Activated CD4-positive, alpha-beta T cell treated with anti-CD3 and anti-CD28 coated beads for 36 hours (primary cell): ENCODE measurements around the gene RENBP. TPM values are rescaled to one million over a fixed set of nuclear protein-coding genes. Genes with fewer than 3 reads are reported as not detected.

Source experiments
- ATAC-seq: fragments of 200-7000 bp; cut with Tn5 transposase; one replicate; pipeline ENCODE4 v1.10.0; 2021; ENCODE audit warnings: mild to moderate bottlenecking, moderate library complexity
- CTCF ChIA-PET: fragments of 350-600 bp; sonication (Branson Sonifier 250); formaldehyde crosslinking; loops from one replicate; lab custom pipeline; 2021; ENCODE audit warnings: antibody characterized with exemption; lab: Charles Lee
- POLR2A ChIA-PET: fragments of 350-600 bp; sonication (Branson Sonifier 250); formaldehyde crosslinking; loops from one replicate; lab custom pipeline; 2021; ENCODE audit warnings: antibody characterized with exemption, inconsistent platforms; lab: Charles Lee
- DNase-seq: peaks from one replicate; pipeline ENCODE4 v3.0.0-alpha.2; 2020
- H3K27ac Mint-ChIP-seq: one replicate; pipeline ENCODE4 v1.8.0; 2021; ENCODE audit warnings: mixed read lengths
- H3K27me3 Mint-ChIP-seq: one replicate; pipeline ENCODE4 v1.8.0; 2021; ENCODE audit warnings: mixed read lengths
- H3K36me3 Mint-ChIP-seq: one replicate; pipeline ENCODE4 v1.8.0; 2021; ENCODE audit warnings: low read depth, mixed read lengths
- H3K4me1 Mint-ChIP-seq: one replicate; pipeline ENCODE4 v1.8.0; 2021; ENCODE audit warnings: mixed read lengths
- H3K4me3 Mint-ChIP-seq: one replicate; pipeline ENCODE4 v1.8.0; 2021; ENCODE audit warnings: mild to moderate bottlenecking, moderate library complexity, mixed read lengths
- H3K9me3 Mint-ChIP-seq: one replicate; pipeline ENCODE4 v1.8.0; 2021; ENCODE audit warnings: low read depth, mixed read lengths
- intact Hi-C, 2 experiments: fragments of 100-400 bp; cut with DNase I in 1 of 2; cut with micrococcal nuclease in 1 of 2; formaldehyde crosslinking; loops; one replicate each; pipeline versions ENCODE4 v1.14.2 to v1.15.1; 2022 to 2024; cut with DNase I, micrococcal nuclease
- total RNA-seq, 2 experiments: library from RNA; stranded (reverse); gene quantifications; one replicate each; pipeline ENCODE4 v1.2.3, GENCODE V29; 2021

RENBP gene
- total RNA-seq, 2 experiments from 2014 or later, result 6.0 to 8.1 TPM

DNA sequence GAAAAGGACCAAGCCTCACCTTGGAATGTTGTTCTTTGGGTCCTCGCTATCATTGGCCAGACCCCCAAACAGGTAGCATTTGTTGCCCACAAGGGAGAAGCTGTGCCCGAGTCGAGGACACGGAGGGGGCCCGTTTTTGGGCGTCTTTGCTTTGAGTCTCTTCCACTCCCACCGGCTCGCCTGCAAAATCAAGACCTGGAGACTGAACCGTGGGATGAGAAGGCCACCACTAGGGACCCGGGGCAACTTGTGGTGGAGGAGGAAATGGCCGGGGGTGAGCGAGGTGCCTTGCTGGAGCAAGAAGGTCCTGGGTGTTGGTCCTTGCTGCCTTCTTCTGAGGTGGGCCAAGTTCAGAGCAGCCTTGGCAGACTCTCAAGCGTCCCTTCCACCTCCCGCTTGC, 19.7 kb upstream of the RENBP start:
- POLR2A ChIA-PET, result no interaction called here
- Mint-ChIP-seq H3K4me1 (peaks cover 34% of the 10 kb centered on the region), H3K4me3 (no peak overlapping the region), H3K9me3 (no peaks in the 10 kb centered on the region), H3K27ac (no peak overlapping the region), H3K36me3 (peaks cover 32% of the 10 kb centered on the region), H3K27me3 (no peaks in the 10 kb centered on the region)
- intact Hi-C loops, result no loop called here
- DNase-seq, result no peak
- ATAC-seq, result no peak
- CTCF ChIA-PET, result no interaction called here

DNA sequence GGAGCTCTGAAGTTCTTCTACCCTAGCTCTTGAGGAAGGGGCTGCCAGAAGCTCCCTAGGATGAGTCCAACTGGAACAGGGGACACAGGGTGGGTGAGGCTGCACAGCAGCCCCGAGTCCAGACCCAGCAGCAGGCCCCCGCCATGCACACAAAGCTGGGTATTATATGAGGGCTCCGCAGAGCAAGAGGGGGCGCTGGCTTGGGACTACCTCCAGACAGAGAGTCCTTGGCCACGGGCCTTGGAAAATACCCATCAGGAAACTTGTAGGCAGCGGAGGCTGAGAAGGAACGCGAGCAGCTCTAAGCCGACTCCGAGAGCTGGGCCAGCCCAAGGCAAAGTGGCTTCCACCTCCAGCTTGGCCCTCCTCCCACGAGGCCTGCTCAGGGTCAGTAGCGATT, 19.1 kb upstream of the RENBP start:
- peaks cover 29% of the 10 kb centered on the region for H3K36me3 Mint-ChIP-seq
- no peaks in the 10 kb centered on the region for H3K27me3 Mint-ChIP-seq
- no peak for ATAC-seq
- ChIA-PET POLR2A (no interaction called here), CTCF (interaction anchor here (1.0 kb wide), 1 partner anchor 11 kb away, joined by 5 read pairs; no protein-coding TSS in a partner anchor)
- H3K4me1 Mint-ChIP-seq, result peaks cover 34% of the 10 kb centered on the region
- intact Hi-C loops, result no loop called here
- no peak for DNase-seq
- no peak overlapping the region for H3K4me3 Mint-ChIP-seq
- no peaks in the 10 kb centered on the region for H3K9me3 Mint-ChIP-seq
- H3K27ac Mint-ChIP-seq, result no peak overlapping the region

DNA sequence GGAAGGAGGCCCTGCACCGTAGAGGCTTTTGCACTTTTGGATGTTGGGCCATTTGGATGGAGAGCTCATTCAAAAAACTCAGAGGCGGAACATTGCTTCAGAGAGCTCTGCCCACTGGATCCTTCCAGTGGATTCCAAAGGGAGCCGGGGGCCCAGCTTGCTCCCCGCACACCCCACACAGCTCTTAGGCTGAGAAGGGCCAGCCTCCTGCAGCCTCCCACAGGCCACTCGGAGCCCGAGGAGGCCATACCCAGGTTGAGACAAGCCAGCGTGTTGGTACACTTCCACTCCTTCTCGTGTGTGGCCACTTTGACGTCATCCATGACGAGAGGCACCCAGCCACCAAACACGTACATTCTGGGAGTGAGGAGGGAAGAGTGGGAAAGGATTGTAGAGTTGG, 16.8 kb upstream of the RENBP start:
- no peak for ATAC-seq
- Mint-ChIP-seq H3K27me3 (no peaks in the 10 kb centered on the region), H3K4me3 (no peak overlapping the region), H3K9me3 (no peaks in the 10 kb centered on the region), H3K27ac (no peak overlapping the region), H3K36me3 (peaks cover 22% of the 10 kb centered on the region), H3K4me1 (peaks cover 15% of the 10 kb centered on the region)
- intact Hi-C loops, result no loop called here
- DNase-seq, result no peak
- CTCF ChIA-PET, result interaction anchor here (0.6 to 1.4 kb wide), 3 partner anchors 14 to 53 kb away, joined by 3 to 6 read pairs (median 4); no protein-coding TSS in a partner anchor
- POLR2A ChIA-PET, result no interaction called here

DNA sequence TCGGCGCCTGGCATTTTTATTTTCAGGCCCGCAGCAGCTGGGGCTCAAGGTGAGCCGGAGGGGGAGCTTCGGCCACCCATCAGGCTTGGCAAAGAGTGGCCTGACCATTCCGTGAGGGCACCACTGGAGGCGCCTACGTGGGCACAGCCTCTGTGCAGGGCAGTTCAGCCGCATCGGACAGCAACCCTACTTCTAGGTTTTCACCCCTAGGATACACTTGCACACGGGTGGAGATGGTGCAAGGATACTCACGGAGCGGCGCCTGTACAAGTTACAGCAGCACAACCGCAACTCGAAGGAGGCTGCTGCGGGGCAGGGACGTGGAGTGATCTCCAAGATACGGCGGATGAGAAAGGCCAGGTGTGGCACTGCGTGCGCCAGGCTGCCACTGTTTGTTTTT, 16.3 kb upstream of the RENBP start:
- no peak overlapping the region for H3K27ac Mint-ChIP-seq
- H3K4me1 Mint-ChIP-seq, result peaks cover 10% of the 10 kb centered on the region
- POLR2A ChIA-PET, result no interaction called here

DNA sequence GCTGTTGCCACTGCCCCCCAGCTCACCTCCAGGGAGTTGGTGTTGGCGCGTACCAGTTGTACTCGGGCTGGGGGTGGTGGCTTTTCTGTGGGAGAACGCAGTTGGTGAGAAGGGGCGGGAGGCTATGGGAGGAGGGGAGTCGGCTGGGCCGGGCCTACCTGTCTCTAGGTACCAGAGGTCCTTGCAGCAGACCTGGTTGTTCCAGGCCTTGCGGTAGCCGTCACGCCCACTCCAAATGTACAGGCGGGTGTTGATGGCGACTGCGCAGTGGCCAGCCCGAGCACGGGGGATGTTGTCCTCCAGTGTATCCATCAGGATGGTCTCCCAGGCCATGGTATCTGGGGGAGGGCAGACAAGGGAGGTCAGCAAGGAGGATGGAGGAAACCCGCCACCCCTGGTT, 15.6 kb upstream of the RENBP start:
- Mint-ChIP-seq H3K4me3 (no peak overlapping the region), H3K9me3 (no peaks in the 10 kb centered on the region), H3K27me3 (no peaks in the 10 kb centered on the region), H3K4me1 (peaks cover 4% of the 10 kb centered on the region), H3K36me3 (peaks cover 24% of the 10 kb centered on the region), H3K27ac (no peak overlapping the region)
- no peak for ATAC-seq
- no peak for DNase-seq
- ChIA-PET POLR2A (no interaction called here), CTCF (no interaction called here)
- intact Hi-C loops, result no loop called here

More for the DNA sequence above, 16.3 kb upstream of the RENBP start:
- Mint-ChIP-seq H3K36me3 (peaks cover 23% of the 10 kb centered on the region), H3K27me3 (no peaks in the 10 kb centered on the region), H3K9me3 (no peaks in the 10 kb centered on the region), H3K4me3 (no peak overlapping the region)
- intact Hi-C loops, result no loop called here
- DNase-seq, result no peak
- CTCF ChIA-PET, result interaction anchor here (1.4 kb wide), 1 partner anchor 13 kb away, joined by 6 read pairs; no protein-coding TSS in a partner anchor
- no peak for ATAC-seq

DNA sequence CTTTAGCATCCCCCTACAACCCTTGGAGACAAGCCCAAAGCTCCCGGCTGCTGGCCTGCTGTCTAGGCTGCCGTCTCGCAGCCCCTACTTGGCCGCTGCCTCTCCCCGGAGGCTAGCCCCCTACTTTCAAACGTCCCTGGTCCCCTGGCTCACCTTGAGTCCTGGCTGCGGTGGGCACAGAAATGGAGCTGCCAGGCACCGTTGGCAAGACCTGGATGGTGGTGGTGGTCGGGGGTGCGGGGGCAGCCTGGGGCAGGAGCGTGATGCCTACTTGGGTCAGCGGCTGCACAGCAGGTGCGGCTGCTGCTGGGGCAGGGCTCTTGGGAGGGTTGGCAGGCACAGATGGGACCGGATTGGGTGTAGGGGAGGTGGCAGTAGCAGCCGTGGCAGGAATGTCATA, 15.2 kb upstream of the RENBP start:
- Mint-ChIP-seq H3K4me3 (no peak overlapping the region), H3K27me3 (no peaks in the 10 kb centered on the region), H3K4me1 (no peaks in the 10 kb centered on the region), H3K27ac (no peak overlapping the region), H3K36me3 (peaks cover 25% of the 10 kb centered on the region), H3K9me3 (no peaks in the 10 kb centered on the region)
- ChIA-PET CTCF (no interaction called here), POLR2A (no interaction called here)
- DNase-seq, result no peak
- no peak for ATAC-seq
- intact Hi-C loops, result no loop called here

DNA sequence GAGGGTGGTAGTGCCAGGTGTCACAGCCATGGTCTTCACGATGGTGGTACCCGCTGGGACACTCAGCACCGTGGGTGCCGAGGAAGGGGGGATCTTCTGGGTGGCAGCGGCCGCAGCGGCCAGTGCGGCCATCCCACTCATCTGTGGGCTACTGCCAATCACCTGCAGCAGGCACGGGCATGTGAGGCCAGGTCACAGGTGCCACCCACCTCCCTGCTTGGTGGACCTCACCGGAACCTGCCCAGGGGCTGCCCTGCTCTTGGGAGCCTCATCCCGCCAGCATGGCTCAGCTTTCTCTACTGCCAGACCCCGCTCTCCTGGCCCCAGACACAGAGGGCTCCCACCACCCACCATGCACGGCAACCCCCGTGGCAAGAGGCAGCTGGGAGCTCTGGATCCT, 14.2 kb upstream of the RENBP start:
- no peaks in the 10 kb centered on the region for H3K27me3 Mint-ChIP-seq
- no peak overlapping the region for H3K27ac Mint-ChIP-seq
- no peaks in the 10 kb centered on the region for H3K9me3 Mint-ChIP-seq
- DNase-seq (no peak), ATAC-seq (no peak)
- H3K36me3 Mint-ChIP-seq, result peaks cover 27% of the 10 kb centered on the region
- CTCF ChIA-PET, result no interaction called here
- H3K4me3 Mint-ChIP-seq, result no peak overlapping the region
- POLR2A ChIA-PET, result interaction anchor here (1.0 kb wide), 1 partner anchor 12 kb away, joined by 4 read pairs; no protein-coding TSS in a partner anchor
- intact Hi-C loops, result no loop called here
- no peaks in the 10 kb centered on the region for H3K4me1 Mint-ChIP-seq

DNA sequence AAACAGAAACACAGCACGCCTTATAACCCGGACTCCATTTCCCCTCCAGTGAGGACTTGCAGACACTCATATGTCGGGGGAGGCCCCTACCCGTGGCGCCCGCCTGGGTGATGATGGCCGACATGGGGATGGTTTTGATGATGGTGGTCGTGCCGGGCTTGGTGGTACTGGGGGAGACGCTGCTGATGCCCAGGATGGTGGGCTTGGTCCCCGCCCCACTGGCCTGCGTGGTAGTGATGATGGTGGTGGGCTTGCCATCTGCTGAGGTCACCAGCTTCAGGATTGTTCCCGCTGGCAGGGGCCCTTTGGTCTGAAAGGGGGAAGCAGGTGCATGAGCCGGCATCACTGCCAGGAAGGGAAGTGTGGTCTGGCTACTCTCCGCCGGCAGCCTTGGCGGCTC, 12.8 kb upstream of the RENBP start:
- H3K4me3 Mint-ChIP-seq, result no peak overlapping the region
- no peaks in the 10 kb centered on the region for H3K9me3 Mint-ChIP-seq
- POLR2A ChIA-PET, result interaction anchor here (0.9 kb wide), 1 partner anchor 10 kb away, joined by 3 read pairs; no protein-coding TSS in a partner anchor
- no peaks in the 10 kb centered on the region for H3K27me3 Mint-ChIP-seq
- CTCF ChIA-PET, result no interaction called here
- H3K4me1 Mint-ChIP-seq, result peaks cover 5% of the 10 kb centered on the region
- ATAC-seq (no peak), DNase-seq (no peak)
- H3K36me3 Mint-ChIP-seq, result peaks cover 29% of the 10 kb centered on the region
- intact Hi-C loops, result no loop called here
- H3K27ac Mint-ChIP-seq, result no peak overlapping the region

DNA sequence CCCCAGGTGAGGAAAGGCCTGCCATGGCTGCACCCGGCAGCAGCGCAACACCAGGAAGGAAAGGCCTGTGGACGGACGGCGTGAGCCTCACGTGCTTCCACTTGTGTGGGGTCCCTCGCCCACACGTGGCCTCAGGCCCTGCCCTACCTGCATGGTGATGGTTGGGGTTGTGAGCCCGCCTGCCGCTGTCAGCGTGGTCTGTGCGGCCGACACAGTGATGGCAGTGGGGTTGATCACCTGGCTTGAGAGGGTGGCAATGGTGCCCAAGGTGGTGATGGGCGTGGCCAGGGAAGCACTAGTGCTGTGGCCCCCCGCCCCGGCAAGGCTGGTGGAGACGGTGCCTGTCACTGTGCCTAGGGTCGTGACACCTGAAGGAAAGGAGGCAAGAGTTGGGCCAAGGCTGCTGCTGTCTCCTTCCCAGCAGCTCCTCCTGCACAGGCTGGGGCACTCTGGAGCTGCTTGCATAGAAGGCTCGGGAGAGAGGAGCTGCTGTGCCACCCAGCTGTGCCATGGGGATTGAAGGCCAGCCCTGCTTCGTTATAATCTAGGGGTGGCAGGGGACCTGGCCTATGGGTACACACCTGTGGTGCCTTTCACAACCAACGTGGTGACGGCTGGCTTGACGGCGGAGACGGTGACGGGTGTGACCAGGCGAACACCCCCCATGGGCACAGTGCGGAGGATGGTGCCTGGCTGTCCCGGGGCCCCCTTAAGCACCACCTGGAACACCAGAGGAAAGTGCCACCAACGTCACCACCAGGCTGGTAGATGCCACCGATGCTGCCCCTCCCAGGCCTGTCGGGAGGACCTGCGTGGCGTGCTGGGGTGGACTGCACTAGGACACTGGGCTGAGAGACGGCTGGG, 11.8 kb upstream of the RENBP start:
- peaks cover 34% of the 10 kb centered on the region for H3K36me3 Mint-ChIP-seq
- H3K9me3 Mint-ChIP-seq, result no peaks in the 10 kb centered on the region
- ChIA-PET POLR2A (no interaction called here), CTCF (interaction anchor here (1.1 kb wide), 1 partner anchor 9 kb away, joined by 3 read pairs; no protein-coding TSS in a partner anchor)
- H3K4me3 Mint-ChIP-seq, result no peak overlapping the region
- no peak overlapping the region for H3K27ac Mint-ChIP-seq
- DNase-seq (no peak), ATAC-seq (no peak)
- intact Hi-C loops, result no loop called here
- H3K27me3 Mint-ChIP-seq, result no peaks in the 10 kb centered on the region
- peaks cover 5% of the 10 kb centered on the region for H3K4me1 Mint-ChIP-seq

DNA sequence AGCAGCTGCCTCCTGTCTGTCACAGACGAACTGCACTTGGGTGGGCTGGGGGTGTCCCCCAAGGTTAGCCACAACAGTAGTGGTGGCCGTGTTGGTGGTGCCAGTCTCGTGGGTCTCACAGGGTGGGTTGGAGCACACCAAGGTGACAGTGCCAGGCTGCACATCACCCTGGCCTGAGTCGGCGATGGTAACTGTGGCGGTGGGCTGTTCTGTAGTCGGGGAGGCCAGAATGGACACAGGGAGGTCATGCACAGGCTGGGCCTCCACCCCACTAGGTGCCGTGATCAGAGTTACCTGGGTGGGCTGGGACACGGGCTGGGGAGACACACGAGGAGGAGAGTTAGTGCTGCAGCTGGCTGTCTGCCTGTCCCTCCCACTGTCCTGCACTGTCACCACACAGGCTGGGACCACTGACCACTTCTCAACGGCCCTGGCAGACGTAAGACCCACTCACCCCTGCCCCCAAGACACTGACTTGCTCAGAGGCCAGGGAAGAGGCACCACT, 10.8 kb upstream of the RENBP start:
- Mint-ChIP-seq H3K27me3 (no peaks in the 10 kb centered on the region), H3K4me3 (no peak overlapping the region), H3K27ac (peak overlapping the region; percentile 47), H3K9me3 (no peaks in the 10 kb centered on the region), H3K36me3 (peaks cover 37% of the 10 kb centered on the region), H3K4me1 (peaks cover 5% of the 10 kb centered on the region)
- DNase-seq (no peak), ATAC-seq (no peak)
- ChIA-PET POLR2A (no interaction called here), CTCF (no interaction called here)
- intact Hi-C loops, result no loop called here

DNA sequence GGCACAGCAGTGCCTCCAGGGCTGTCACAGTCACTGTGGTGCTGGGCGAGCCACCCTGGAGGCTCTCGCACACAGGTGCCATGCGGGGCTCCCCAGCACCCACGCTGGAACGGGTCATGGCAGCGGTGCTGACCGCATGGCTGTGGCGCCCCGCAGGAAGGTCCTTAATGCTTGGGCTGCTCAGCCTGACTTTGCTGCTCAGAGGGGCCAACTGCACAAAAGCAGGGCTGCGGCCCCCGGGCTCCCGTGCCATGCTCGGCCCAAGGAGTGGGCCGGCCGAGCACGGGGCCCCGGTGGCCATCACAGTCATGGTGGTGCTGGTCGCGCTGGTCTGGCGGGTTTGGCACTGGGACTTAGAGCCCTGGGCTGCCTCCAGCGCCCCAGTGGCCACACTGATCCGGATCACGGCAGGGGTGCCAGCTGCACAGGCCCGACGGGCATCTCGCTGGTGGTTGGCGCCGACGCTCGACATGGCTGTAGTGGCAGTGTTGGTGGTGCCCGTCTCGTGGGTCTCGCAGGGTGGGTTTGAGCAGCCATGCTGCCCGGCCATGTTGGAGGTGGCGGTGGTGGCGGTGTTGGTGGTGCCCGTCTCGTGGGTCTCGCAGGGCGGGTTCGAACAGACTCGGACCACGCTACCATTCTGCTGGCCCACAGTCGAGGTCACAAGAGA, 10.2 kb upstream of the RENBP start:
- POLR2A ChIA-PET, result no interaction called here
- Mint-ChIP-seq H3K4me3 (no peak overlapping the region), H3K36me3 (peaks cover 41% of the 10 kb centered on the region), H3K27ac (no peak overlapping the region), H3K4me1 (peaks cover 5% of the 10 kb centered on the region), H3K27me3 (no peaks in the 10 kb centered on the region), H3K9me3 (no peaks in the 10 kb centered on the region)
- intact Hi-C loops, result no loop called here
- DNase-seq (no peak), ATAC-seq (no peak)
- CTCF ChIA-PET, result no interaction called here
